NOMO-1 treated with DMSO at 0.1 percent for 48 hours (cell line): Measurements from ENCODE around the gene MID1.

Source experiments
- DNase-seq: peaks from one replicate; lab custom pipeline; 2025; ENCODE audit not compliant: unreplicated experiment; lab: John Stamatoyannopoulos, UW

Gene MID1

GRCh38 chrX:10496345-10496965, 123.9 kb downstream of the MID1 start:
- no peak for DNase-seq

- no peak for DNase-seq
Observed at GRCh38 chrX:10495677-10496076, 124.7 kb downstream of the MID1 start.

DNA sequence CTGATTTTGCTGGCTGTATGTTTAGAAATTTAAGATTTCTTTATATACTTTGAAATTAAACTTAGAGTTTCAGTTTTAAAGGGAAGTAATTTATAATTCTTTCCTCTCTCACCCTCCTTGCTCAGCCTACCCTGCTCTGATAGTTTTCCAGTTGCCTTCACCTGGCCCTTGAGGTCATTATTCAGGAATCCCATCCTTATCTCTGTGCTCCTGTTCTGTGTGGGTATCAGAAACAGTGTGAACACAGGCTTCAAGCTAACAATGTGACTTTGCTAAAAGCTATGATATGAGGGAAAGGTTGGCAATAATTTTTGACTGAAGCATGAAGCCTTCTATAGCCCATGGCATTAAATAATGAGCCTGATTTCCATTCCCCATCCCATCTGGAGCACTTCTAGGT, 128.1 kb downstream of the MID1 start:
- DNase-seq = no peak

DNA sequence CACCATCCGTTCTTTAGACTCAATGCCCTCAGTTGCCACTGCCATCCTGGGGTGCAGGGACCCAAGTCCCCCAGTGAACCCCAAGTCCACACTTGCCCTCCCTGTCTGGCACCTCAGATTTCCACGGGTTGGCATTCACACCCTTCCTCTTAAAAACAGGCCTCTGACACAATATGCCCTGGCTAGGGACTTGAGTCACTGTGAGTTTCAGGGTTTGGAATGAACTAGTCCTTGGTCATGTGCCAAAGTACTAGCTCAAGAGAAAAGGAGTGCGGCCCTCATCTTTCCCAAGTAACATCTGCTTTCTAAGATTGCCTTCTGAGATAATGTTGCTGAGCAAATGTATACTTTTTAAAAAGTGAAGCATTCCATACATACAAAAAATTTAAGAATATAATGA, 134.0 kb downstream of the MID1 start:
- no peak for DNase-seq

DNA sequence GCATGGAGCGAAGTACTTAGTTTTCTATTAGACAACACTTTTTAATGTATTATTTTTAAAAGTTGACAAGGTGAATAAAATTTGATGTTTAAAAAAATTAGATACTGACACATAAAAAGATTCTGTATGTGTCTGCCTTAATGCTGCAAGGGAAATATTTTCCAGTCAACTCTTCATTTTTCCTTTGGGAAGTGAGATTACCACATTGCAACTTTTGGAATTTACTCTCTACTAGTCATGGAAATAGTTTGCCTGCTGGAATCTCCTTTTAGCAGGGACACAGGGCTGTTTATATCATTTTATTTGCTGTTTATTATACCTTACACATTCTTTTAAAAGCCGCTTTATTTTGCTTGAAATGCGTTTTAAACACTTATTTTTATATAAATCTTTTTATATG, 135.1 kb downstream of the MID1 start:
- no peak for DNase-seq

GRCh38 chrX:10484683-10485247, 135.6 kb downstream of the MID1 start:
- DNase-seq = no peak

DNA sequence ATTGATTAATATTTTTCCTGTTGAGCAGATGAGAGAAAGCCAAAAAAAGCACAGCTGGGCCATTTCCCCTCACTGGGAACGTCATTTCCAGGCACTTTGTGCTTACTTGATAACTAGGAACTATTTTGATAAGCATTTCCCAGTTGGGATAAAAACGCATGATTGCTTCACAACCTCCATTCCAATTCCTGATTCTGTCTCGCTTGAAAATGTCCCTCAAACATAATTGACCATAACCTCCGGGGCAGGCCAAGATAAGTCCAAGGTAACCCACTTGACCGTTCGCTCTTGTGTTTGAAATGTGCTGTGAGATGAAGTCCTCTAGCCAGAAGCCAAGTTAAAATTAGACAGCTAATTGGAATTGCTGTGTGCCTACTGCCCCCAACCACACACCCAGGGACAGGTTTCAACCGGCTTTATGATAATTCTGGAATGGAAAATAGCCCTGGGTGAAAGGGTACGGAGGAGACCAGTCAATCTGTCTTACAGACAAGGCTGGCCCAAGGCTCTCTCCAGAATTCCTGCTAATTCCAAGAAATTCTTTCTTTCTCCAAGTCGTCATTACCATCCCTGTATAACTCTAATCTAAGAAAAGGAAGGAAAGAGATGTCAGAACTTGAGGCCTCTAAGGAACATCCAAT, 137.1 kb downstream of the MID1 start:
- no peak for DNase-seq

- no peak for DNase-seq
Observed at GRCh38 chrX:10482708-10483107, 137.7 kb downstream of the MID1 start.

DNA sequence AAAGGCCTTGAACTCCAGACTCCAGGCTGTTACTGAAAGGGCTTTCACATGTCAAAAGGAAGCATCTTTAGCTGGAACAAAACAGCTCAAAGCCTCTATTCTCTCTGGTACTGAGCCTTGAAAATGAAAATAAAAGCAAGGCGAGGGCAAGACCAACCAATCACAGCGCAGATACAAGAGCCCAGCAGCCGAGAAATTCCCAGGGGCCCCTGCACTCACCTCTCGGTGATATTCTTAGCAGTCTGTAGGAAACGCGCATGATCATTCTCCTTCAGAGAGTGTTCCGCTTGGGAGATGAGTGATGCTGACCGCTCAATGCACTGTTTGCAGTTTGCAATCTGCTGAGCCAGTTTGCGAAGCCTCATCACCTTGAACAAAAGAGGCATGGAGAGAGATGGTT, 138.1 kb downstream of the MID1 start:
- no peak for DNase-seq

DNA sequence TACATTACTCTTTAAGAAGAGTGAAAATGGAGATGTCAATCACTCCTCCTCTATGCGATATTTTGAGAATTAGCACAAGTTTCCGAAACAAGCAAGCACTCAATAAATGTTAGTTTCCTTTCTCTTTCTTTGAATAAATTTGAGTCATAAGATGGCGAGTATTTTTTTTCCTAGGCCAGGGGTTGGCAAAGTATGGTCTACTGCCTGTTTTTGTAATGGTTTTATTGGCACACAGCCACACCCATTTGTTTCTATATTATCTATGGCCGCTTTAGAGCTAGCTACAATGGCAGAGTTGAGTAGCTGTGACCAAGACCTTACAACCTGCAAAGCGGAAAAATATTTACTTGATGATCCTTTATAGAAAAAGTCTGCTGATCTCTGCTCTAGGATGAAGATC, 139.5 kb downstream of the MID1 start:
- DNase-seq = no peak

- DNase-seq = no peak
Observed at GRCh38 chrX:10479508-10479907, 140.9 kb downstream of the MID1 start.

- no peak for DNase-seq
Observed at GRCh38 chrX:10477525-10477924, 142.9 kb downstream of the MID1 start.

GRCh38 chrX:10474913-10475568, 145.3 kb downstream of the MID1 start:
- no peak for DNase-seq

- DNase-seq = no peak
Observed at GRCh38 chrX:10474510-10474909, 145.9 kb downstream of the MID1 start.

DNA sequence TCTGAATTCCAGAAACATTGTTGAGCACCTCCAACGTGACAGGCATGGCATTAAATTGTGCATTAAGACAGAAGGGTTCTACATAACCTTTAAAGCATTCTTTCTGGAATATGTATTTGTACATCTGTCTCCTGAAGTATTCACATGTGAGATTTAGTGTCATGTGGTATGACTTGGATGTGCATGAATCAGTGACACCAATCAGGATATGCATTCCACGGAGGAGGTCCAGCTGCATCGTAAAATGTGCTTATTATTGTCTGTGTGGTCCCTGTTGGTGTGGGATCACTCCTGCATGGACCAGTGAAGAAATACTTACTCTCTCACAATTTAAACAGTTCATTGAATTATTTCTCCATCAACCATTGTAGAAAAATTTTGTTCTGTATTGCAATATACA, 149.0 kb downstream of the MID1 start:
- no peak for DNase-seq

DNA sequence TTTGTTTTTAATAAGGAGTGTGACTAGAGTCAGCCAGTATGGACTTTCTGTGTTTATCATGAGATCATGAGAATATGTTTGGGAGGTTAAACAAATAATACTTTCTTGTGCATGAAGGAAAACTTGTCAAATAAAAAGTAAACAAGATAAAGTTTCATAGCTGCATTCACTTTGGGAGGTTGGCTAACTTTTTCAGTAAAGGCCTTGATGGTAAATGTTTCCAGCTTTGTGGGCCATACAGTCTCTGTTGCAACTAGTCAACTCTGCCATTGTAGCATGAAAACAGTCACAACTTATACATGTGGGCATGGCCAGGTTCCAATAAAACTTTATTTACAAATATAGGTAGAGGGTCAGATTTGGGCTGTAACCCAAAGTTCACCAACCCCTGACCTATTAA, 150.4 kb downstream of the MID1 start:
- no peak for DNase-seq

DNA sequence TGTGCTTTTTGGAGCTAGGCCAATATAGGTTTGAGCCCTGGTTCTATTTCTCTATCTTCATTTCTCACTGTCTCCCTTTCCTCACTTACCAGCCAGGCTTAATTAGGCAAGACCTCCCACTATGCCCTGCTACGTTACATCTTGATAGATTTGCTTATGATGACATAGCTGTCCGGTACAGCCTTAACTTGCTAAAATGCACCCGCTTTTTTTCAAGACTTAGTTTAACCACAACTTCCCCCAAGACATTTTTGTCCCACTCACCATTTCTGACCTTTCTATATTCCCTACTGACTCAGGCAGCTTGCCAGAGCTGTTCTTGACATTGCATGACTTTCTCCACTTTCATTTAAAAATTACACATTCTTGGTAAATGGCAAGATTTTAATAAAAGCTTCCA, 152.6 kb downstream of the MID1 start:
- peak; percentile 92 for DNase-seq

DNA sequence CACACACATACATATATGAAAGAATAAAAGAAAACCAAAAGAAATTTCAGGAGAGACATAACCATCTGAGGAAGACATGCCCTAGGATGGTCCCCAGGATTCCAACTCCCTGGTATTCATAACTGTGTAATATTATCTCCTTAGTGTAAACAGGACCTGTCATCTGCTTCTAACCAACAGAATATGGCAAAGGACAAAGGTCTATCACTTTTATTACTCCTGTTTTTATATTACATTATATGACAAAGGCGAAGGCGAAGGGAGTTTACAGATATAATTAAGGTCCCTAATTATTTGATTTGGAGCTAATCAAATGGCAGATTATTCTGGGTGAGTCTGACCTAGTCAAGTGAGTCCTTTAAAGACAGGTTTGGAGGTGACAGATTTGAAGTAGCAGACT, 155.1 kb downstream of the MID1 start:
- no peak for DNase-seq

DNA sequence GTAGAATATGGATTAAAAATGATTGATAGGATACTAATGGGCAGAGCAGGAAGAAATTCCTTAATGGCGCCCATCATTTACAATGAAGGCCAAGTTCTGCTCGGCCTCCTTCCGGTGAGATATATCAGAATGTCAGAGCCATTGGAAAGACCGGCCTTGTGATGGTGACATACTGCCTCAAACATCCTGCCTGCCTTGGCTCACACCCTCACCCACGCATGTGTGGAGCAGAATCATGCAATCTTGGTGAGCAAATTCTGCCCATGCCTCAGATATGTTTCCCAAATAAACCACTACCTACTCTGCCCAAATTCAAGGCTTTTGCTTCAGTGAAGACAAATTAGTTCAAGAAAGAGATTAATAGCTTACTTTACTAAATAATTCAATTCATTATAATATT, 163.3 kb downstream of the MID1 start:
- no peak for DNase-seq

- DNase-seq = no peak
Observed at GRCh38 chrX:10453945-10454344, 166.4 kb downstream of the MID1 start.

DNA sequence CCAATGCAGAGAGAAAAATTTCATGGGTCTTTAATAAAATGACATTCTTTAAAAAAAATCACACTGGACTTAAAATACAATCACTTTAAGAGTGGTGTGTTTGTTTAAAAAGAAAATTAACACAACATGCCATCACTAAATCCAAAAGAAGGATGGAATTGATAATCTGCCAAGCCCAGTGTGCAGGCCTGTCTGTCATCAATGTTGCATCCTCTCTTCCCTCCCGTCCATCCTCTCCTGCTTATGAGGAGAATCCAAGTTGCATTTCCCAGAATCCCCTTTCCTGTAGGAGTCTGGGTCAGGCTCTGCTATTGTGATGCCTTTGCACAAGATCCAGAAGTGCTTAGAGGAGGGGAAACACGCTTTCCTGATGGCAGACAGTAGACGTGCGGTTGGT, 169.4 kb downstream of the MID1 start:
- no peak for DNase-seq

DNA sequence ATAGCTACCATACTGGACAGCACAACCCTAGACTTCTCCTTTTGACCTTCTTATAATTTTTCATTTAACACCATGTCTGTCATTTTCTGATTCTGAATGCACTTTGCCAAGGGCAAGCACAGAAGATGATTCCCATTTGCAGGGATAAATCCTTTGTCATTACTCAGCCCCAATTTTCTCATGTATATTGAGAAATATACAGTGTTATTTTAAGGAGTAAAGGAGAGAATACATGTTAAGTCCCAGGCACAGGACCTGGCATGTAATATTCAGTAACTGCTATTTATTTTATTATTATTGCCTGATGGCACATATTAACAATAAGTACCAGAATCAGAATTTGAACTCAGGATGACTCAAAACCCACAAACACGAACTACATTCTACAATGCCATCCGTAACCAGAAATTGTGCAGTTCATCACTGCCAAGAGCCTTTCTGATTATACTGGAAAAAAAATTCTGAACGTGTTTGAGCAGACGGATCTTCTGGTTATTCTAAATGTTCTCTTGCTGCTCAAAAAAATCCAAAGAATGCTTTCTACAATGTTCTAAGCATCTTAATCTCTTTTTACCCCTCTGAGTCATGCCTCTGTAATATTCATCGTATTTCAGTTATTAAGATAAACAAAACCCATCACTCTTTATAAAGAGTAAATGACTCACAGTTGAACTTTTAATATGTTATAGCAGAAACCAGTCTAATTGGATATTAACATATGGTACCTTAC, 170.0 kb downstream of the MID1 start:
- no peak for DNase-seq
